Measurements from ENCODE around the gene CLDN16. TPM values are rescaled to one million over a fixed set of nuclear protein-coding genes. Genes with fewer than 3 reads are reported as not detected.

The CLDN16 gene
- polyA plus RNA-seq, 1 donor from 2014 or later = not detected

GRCh38 chr3:190442240-190442639, 54.3 kb downstream of the CLDN16 start:
- Histone ChIP-seq H3K27ac (ENCODE audit: low read length) (peak overlapping the region; percentile 73), H3K36me3 (ENCODE audit: insufficient read depth, low read length) (no peaks in the 10 kb centered on the region), H3K4me2 (ENCODE audit: low read length) (no peak overlapping the region), H3K9ac (ENCODE audit: low read length) (peak overlapping the region; percentile 8), H2AFZ (ENCODE audit: low read depth, low read length) (no peak overlapping the region), H3K79me2 (replicated peaks; ENCODE audit: insufficient read depth, low read length) (no peaks in the 10 kb centered on the region), H3K27me3 (ENCODE audit: insufficient read depth, low read depth, low read length) (no peaks in the 10 kb centered on the region), H3K9me2 (ENCODE audit: insufficient read depth, low read length) (no peaks in the 10 kb centered on the region), H3K9me3 (ENCODE audit: low read length) (no peaks in the 10 kb centered on the region), H4K20me1 (ENCODE audit: insufficient read depth) (no peaks in the 10 kb centered on the region), H3F3A (ENCODE audit: insufficient read depth, low read length, poor library complexity, severe bottlenecking) (no peaks in the 10 kb centered on the region), H3K4me3 (ENCODE audit: low read length) (peak overlapping the region; percentile 25)
- TF ChIP-seq EZH2 (IDR thresholded peaks at IDR 0.05; ENCODE audit: borderline replicate concordance, insufficient read depth, low read length, poor library complexity, severe bottlenecking) (no peak), SMC3 (conservative IDR thresholded peaks at IDR 0.05; ENCODE audit: poor library complexity) (no peak), TAF1 (IDR thresholded peaks at IDR 0.05; ENCODE audit: low read depth) (no peak), RAD21 (conservative IDR thresholded peaks at IDR 0.05) (no peak), EP300 (conservative IDR thresholded peaks at IDR 0.05; ENCODE audit: poor library complexity, severe bottlenecking) (peak; percentile 86), REST (IDR thresholded peaks at IDR 0.05; ENCODE audit: borderline replicate concordance) (no peak), POLR2AphosphoS5 (IDR thresholded peaks at IDR 0.05) (peak; percentile 54), MXI1 (conservative IDR thresholded peaks at IDR 0.05; ENCODE audit: poor library complexity, severe bottlenecking) (no peak)
- TF ChIP-seq, protein P1, sequence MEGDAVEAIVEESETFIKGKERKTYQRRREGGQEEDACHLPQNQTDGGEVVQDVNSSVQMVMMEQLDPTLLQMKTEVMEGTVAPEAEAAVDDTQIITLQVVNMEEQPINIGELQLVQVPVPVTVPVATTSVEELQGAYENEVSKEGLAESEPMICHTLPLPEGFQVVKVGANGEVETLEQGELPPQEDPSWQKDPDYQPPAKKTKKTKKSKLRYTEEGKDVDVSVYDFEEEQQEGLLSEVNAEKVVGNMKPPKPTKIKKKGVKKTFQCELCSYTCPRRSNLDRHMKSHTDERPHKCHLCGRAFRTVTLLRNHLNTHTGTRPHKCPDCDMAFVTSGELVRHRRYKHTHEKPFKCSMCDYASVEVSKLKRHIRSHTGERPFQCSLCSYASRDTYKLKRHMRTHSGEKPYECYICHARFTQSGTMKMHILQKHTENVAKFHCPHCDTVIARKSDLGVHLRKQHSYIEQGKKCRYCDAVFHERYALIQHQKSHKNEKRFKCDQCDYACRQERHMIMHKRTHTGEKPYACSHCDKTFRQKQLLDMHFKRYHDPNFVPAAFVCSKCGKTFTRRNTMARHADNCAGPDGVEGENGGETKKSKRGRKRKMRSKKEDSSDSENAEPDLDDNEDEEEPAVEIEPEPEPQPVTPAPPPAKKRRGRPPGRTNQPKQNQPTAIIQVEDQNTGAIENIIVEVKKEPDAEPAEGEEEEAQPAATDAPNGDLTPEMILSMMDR (IDR thresholded peaks at IDR 0.05; ENCODE audit: poor library complexity, severe bottlenecking) = peak; percentile 16

- no peaks in the 10 kb centered on the region for H3K9me2 ChIP-seq (ENCODE audit: insufficient read depth, low read length)
- no peaks in the 10 kb centered on the region for H3F3A ChIP-seq (ENCODE audit: insufficient read depth, low read length, poor library complexity, severe bottlenecking)
- H3K27ac ChIP-seq (ENCODE audit: low read length) = no peak overlapping the region
- H3K9me3 ChIP-seq (ENCODE audit: low read length) = no peaks in the 10 kb centered on the region
- H3K9ac ChIP-seq (ENCODE audit: low read length) = no peak overlapping the region
- H3K27me3 ChIP-seq (ENCODE audit: insufficient read depth, low read depth, low read length) = no peaks in the 10 kb centered on the region
- no peaks in the 10 kb centered on the region for H3K79me2 ChIP-seq (replicated peaks; ENCODE audit: insufficient read depth, low read length)
- no peak overlapping the region for H3K4me3 ChIP-seq (ENCODE audit: low read length)
- TF ChIP-seq EZH2 (IDR thresholded peaks at IDR 0.05; ENCODE audit: borderline replicate concordance, insufficient read depth, low read length, poor library complexity, severe bottlenecking) (no peak), SMC3 (conservative IDR thresholded peaks at IDR 0.05; ENCODE audit: poor library complexity) (peak; percentile 40), EP300 (conservative IDR thresholded peaks at IDR 0.05; ENCODE audit: poor library complexity, severe bottlenecking) (no peak), POLR2AphosphoS5 (IDR thresholded peaks at IDR 0.05) (no peak), TAF1 (IDR thresholded peaks at IDR 0.05; ENCODE audit: low read depth) (no peak), REST (IDR thresholded peaks at IDR 0.05; ENCODE audit: borderline replicate concordance) (no peak), RAD21 (conservative IDR thresholded peaks at IDR 0.05) (peak; percentile 43), MXI1 (conservative IDR thresholded peaks at IDR 0.05; ENCODE audit: poor library complexity, severe bottlenecking) (no peak)
- TF ChIP-seq, protein P1 (IDR thresholded peaks at IDR 0.05; ENCODE audit: poor library complexity, severe bottlenecking) = peak; percentile 47
- no peak overlapping the region for H2AFZ ChIP-seq (ENCODE audit: low read depth, low read length)
- no peaks in the 10 kb centered on the region for H3K36me3 ChIP-seq (ENCODE audit: insufficient read depth, low read length)
- H4K20me1 ChIP-seq (ENCODE audit: insufficient read depth) = no peaks in the 10 kb centered on the region
- no peak overlapping the region for H3K4me2 ChIP-seq (ENCODE audit: low read length)
Measured at GRCh38 chr3:190443257-190443656, 55.3 kb downstream of the CLDN16 start.

All from neural cell (in vitro differentiated cells).